ENCODE results near the gene ARHGAP15. TPM values are rescaled to one million over a fixed set of nuclear protein-coding genes. Genes with fewer than 3 reads are reported as not detected.

ARHGAP15 gene
- total RNA-seq, 1 experiment from 2014 or later = 0.42 TPM

DNA sequence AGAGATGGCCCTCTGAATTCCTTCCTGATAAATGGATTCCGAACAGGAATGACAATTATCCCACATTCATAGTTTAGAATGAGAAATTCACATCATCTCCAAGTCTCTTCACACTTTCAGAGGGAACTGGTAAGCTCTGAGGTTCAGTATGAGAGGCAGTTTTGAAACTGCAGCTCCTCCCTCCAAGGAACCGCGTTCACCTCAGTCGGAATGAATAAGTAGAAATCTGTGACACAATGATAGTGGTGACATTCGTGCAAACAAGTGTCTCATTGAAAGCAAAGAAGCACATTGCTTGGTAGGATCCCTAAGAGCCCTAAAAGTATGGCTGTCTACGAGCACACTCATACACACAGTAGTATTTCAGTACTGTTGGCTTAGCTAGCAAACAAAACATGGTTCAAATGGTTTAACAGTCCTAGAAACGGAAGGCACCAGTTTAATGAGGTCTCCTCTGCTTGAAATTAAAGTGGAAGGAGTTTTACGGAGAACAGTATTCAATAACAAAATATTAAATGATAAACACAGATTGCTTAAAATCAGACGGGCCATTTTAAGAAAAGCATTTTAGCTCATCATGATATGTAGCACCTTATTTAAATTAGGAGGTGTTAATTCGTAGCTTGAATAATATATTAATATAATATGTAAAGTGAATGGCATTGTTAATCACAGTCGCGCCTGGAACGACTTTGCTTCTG, 225.0 kb downstream of the ARHGAP15 start:
- ChIA-PET POLR2A (no interaction called here), RAD21 (ENCODE audit: low non-redundant PET in 1 of 2, low total read pairs in 2 of 2, uncharacterized antibody in 2 of 2, unreplicated experiment in 2 of 2) (no interaction called here), CTCF (interaction anchor here (1.3 kb wide), 1 partner anchor 95 kb away, joined by 3 read pairs; no protein-coding TSS in a partner anchor)
- no peak for DNase-seq (ENCODE audit: low read depth, low spot score)
- H3K27me3 ChIP-seq (ENCODE audit: insufficient read depth, low read length) = no peaks in the 10 kb centered on the region
- no peak overlapping the region for H3K4me2 ChIP-seq (ENCODE audit: low read length)
- ATAC-seq = no peak
- H3K9me2 ChIP-seq (ENCODE audit: insufficient read depth) = no peaks in the 10 kb centered on the region
- intact Hi-C loops (cut with micrococcal nuclease) = no loop called here
- H3K36me3 ChIP-seq (ENCODE audit: control insufficient read depth in 1 of 2, insufficient read depth in 2 of 2, low read length in 2 of 2) = no peaks in the 10 kb centered on the region
- no peaks in the 10 kb centered on the region for H3K79me2 ChIP-seq (ENCODE audit: insufficient read depth, low read length)
- no peak overlapping the region for H3K27ac ChIP-seq (ENCODE audit: low read depth, low read length)
- no peak overlapping the region for H3K4me3 ChIP-seq (replicated peaks in 1 of 2; ENCODE audit: low read depth in 1 of 2, low read length in 2 of 2)
- H3K9me3 ChIP-seq (ENCODE audit: control insufficient read depth in 1 of 2, insufficient read depth in 1 of 2, low read depth in 1 of 2, low read length in 2 of 2) = no peaks in the 10 kb centered on the region
- no peaks in the 10 kb centered on the region for H3K4me1 ChIP-seq (ENCODE audit: control insufficient read depth in 1 of 2, insufficient read depth in 2 of 2, low read length in 2 of 2)
- no TSS peak for BruUV-seq (replicated peaks)
- no peaks in the 10 kb centered on the region for H4K20me1 ChIP-seq (ENCODE audit: insufficient read depth)
- no peak overlapping the region for H3K9ac ChIP-seq (ENCODE audit: low read length)
- no peak overlapping the region for H2AFZ ChIP-seq (ENCODE audit: low read depth, low read length, poor library complexity, severe bottlenecking)
- TF ChIP-seq RAD21 (IDR thresholded peaks at IDR 0.05; ENCODE audit: low read depth) (no peak), YY1 (IDR thresholded peaks at IDR 0.05; ENCODE audit: extremely low read depth, insufficient replicate concordance, low read depth, low read length) (no peak)
- TF ChIP-seq, protein P1, sequence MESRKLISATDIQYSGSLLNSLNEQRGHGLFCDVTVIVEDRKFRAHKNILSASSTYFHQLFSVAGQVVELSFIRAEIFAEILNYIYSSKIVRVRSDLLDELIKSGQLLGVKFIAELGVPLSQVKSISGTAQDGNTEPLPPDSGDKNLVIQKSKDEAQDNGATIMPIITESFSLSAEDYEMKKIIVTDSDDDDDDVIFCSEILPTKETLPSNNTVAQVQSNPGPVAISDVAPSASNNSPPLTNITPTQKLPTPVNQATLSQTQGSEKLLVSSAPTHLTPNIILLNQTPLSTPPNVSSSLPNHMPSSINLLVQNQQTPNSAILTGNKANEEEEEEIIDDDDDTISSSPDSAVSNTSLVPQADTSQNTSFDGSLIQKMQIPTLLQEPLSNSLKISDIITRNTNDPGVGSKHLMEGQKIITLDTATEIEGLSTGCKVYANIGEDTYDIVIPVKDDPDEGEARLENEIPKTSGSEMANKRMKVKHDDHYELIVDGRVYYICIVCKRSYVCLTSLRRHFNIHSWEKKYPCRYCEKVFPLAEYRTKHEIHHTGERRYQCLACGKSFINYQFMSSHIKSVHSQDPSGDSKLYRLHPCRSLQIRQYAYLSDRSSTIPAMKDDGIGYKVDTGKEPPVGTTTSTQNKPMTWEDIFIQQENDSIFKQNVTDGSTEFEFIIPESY (IDR thresholded peaks at IDR 0.05; ENCODE audit: extremely low read depth, insufficient replicate concordance, low read length) = no peak
- TF ChIP-seq, protein P2, sequence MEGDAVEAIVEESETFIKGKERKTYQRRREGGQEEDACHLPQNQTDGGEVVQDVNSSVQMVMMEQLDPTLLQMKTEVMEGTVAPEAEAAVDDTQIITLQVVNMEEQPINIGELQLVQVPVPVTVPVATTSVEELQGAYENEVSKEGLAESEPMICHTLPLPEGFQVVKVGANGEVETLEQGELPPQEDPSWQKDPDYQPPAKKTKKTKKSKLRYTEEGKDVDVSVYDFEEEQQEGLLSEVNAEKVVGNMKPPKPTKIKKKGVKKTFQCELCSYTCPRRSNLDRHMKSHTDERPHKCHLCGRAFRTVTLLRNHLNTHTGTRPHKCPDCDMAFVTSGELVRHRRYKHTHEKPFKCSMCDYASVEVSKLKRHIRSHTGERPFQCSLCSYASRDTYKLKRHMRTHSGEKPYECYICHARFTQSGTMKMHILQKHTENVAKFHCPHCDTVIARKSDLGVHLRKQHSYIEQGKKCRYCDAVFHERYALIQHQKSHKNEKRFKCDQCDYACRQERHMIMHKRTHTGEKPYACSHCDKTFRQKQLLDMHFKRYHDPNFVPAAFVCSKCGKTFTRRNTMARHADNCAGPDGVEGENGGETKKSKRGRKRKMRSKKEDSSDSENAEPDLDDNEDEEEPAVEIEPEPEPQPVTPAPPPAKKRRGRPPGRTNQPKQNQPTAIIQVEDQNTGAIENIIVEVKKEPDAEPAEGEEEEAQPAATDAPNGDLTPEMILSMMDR (IDR thresholded peaks at IDR 0.05 in 2 of 3, conservative IDR thresholded peaks at IDR 0.05 in 1 of 3; ENCODE audit: borderline replicate concordance in 1 of 3, insufficient read depth in 1 of 3, low read depth in 2 of 3, low read length in 2 of 3) = no peak
